Measurements from ENCODE around the gene FNDC3A. TPM values are rescaled to one million over a fixed set of nuclear protein-coding genes. Genes with fewer than 3 reads are reported as not detected.

Gene FNDC3A
- total and polyA plus RNA-seq, 9 of the 15 experiments (the other 6 are each of a cell fraction or from before 2014, with no cell fraction given), result 4.1 to 22.0 (median 13.5) TPM

- POLR2A ChIA-PET, result no interaction called here
- no peaks in the 10 kb centered on the region for H3K9me3 ChIP-seq (replicated peaks; ENCODE audit: control insufficient read depth, insufficient read depth, low read depth, low read length)
- no peak overlapping the region for H3K9ac ChIP-seq (ENCODE audit: insufficient read depth in 1 of 2, low read depth in 2 of 2, low read length in 2 of 2)
- intact Hi-C loops (cut with micrococcal nuclease), result no loop called here
- no peak for FAIRE-seq
- CTCF ChIA-PET (ENCODE audit: low intra/inter-chr PET ratio), result no interaction called here
- H4K20me1 ChIP-seq (replicated peaks; ENCODE audit: control insufficient read depth, insufficient read depth, low read length), result no peaks in the 10 kb centered on the region
- in situ Hi-C loops (cut with MboI), result no loop called here
- TF ChIP-seq CREBBP (IDR thresholded peaks at IDR 0.05; ENCODE audit: low read depth, low read length) (no peak), ZNF274 (IDR thresholded peaks at IDR 0.05; ENCODE audit: borderline replicate concordance, low read depth, low read length) (no peak), FOXA3 (CRISPR knock-in tag; conservative IDR thresholded peaks at IDR 0.05 in 1 of 2, IDR thresholded peaks at IDR 0.05 in 1 of 2) (no peak), HCFC1 (IDR thresholded peaks at IDR 0.05; ENCODE audit: low read depth, low read length) (no peak), POU5F1 (IDR thresholded peaks at IDR 0.05; ENCODE audit: borderline replicate concordance, low read depth, low read length, partially characterized antibody) (no peak)
- no peak for ATAC-seq
- H3K4me2 ChIP-seq (ENCODE audit: insufficient read depth, low read length), result no peak overlapping the region
- no peak overlapping the region for H3K4me3 ChIP-seq
- DNase-seq (ENCODE audit: extremely low read depth in 1 of 4, low spot score in 3 of 4), result no peak
- no peaks in the 10 kb centered on the region for H3K79me2 ChIP-seq (ENCODE audit: control insufficient read depth, insufficient read depth, low read length)
- peaks cover 0 to 7% of the 10 kb centered on the region in 2 experiments; a peak in 2 of 5 replicates for H3K27me3 ChIP-seq (ENCODE audit: control insufficient read depth in 2 of 2, insufficient read depth in 2 of 2, low read length in 2 of 2)
- H3K27ac ChIP-seq (ENCODE audit: extremely low read depth, low read depth, low read length), result no peak overlapping the region
- H2AFZ ChIP-seq (ENCODE audit: low read depth, low read length), result no peak overlapping the region
- H3K36me3 ChIP-seq (ENCODE audit: control insufficient read depth, insufficient read depth, low read length), result no peaks in the 10 kb centered on the region
- peaks cover 0 to 12% of the 10 kb centered on the region in 2 experiments; a peak in 2 of 5 replicates for H3K4me1 ChIP-seq (replicated peaks in 1 of 2; ENCODE audit: control insufficient read depth in 2 of 2, insufficient read depth in 2 of 2, low read length in 2 of 2)
- H3K9me1 ChIP-seq (ENCODE audit: control insufficient read depth, insufficient read depth, low read length), result no peaks in the 10 kb centered on the region
- no TSS peak for BruUV-seq (replicated peaks)
- WGBS (ENCODE audit: insufficient coverage, low coverage, missing lambda C conversion rate), result 18% methylated on average over 4 of the region's 4 CpGs
Observed at GRCh38 chr13:49221590-49221965, 245.9 kb downstream of the FNDC3A start.
